Thyroid gland (tissue), 4 donors: Measurements from ENCODE around the gene DCP1B. TPM values are rescaled to one million over a fixed set of nuclear protein-coding genes. Genes with fewer than 3 reads are reported as not detected.

ENCODE experiments used
- DNase-seq, 2 donors: peaks; one replicate each; pipeline ENCODE4 v3.0.0-alpha.2; 2019
- H3K27ac ChIP-seq, 3 donors: fragments of 200-600 bp; sonication (generic); 1 replicate in 2 of 3; 2 replicates in 1 of 3; pipeline ENCODE4 v1.5.1; 2016 to 2019; ENCODE audit warnings: mild to moderate bottlenecking in 1 of 3, moderate library complexity in 1 of 3
- H3K27me3 ChIP-seq: fragments of 200-600 bp; sonication (generic); one replicate; pipeline ENCODE4 v1.5.1; 2019
- H3K36me3 ChIP-seq, 2 donors: fragments of 200-600 bp; sonication (generic); one replicate each; pipeline ENCODE4 v1.5.1; 2016 to 2019
- H3K4me1 ChIP-seq, 2 donors: fragments of 200-600 bp; sonication (generic); one replicate each; pipeline ENCODE4 v1.5.1; 2017 to 2019
- H3K4me3 ChIP-seq, 3 donors: fragments of 200-600 bp; sonication (generic); replicated peaks in 1 of 3; 1 replicate in 2 of 3; 2 replicates in 1 of 3; pipeline ENCODE4 v1.5.1; 2016; ENCODE audit warnings: mild to moderate bottlenecking in 1 of 3
- H3K9me3 ChIP-seq: fragments of 200-600 bp; sonication (generic); one replicate; pipeline ENCODE4 v1.5.1; 2017
- CTCF ChIP-seq, 6 experiments: fragments of 200-600 bp in 3 of 6; fragments of 450-650 bp in 3 of 6; sonication (generic) in 3 of 6; IDR thresholded peaks; one replicate each; pipeline ENCODE4 v1.5.1; 2016 to 2019; ENCODE audit warnings: antibody characterized with exemption in 6 of 6, mild to moderate bottlenecking in 2 of 6, inconsistent platforms in 1 of 6, moderate library complexity in 1 of 6
- POLR2A ChIP-seq, 2 donors: fragments of 450-650 bp; IDR thresholded peaks; one replicate each; pipeline ENCODE4 v1.6.1; 2017; ENCODE audit warnings: antibody characterized with exemption in 2 of 2, mild to moderate bottlenecking in 2 of 2, moderate library complexity in 1 of 2
- WGBS, 2 donors: methylation state at CpG; one replicate each; pipeline ENCODE4 v1.1.5; 2017; 5-methylcytosine and 5-hydroxymethylcytosine counted together
- intact Hi-C: fragments of 100-400 bp; cut with DNase I; formaldehyde crosslinking; loops from one replicate; pipeline ENCODE4 v1.15.1; 2023
- total RNA-seq, 4 donors: library from RNA; depleted of rRNA; stranded (reverse); fragments of >200 nt; gene quantifications; one replicate each; pipeline ENCODE4 v1.2.3, GENCODE V29; 2016

The DCP1B gene
- total RNA-seq, 4 donors from 2014 or later = 20.1 to 22.9 (median 21.1) TPM

DNA sequence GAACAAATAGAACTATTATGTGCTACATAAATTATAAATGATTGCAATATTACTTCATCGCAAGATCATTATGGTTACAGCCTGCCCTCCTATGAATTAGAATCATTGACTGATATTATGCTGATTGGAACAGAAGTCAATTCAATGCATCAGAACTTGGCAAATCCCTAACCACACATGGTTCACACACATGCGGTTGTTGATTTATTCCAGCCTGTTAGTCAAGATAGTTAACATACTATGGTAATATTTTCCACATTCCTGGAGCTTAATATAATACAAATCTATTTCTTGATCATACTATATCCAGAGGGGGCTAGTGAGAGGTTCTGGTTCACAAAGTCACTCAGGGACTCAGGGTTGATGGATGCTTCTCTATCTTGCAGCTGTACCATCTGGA, 38.8 kb upstream of the DCP1B start:
- Histone ChIP-seq H3K36me3 (no peaks in the 10 kb centered on the region), H3K27ac (no peak overlapping the region), H3K4me1 (no peaks in the 10 kb centered on the region), H3K9me3 (no peaks in the 10 kb centered on the region), H3K27me3 (no peaks in the 10 kb centered on the region), H3K4me3 (no peak overlapping the region)
- intact Hi-C loops = no loop called here
- no peak for DNase-seq
- no peak for TF ChIP-seq CTCF (IDR thresholded peaks at IDR 0.05)
- TF ChIP-seq POLR2A (IDR thresholded peaks at IDR 0.05) = no peak
- WGBS, 2 donors = 96 to 97% methylated on average over 2 of the region's 2 CpGs

- Histone ChIP-seq H3K4me1 (peaks cover 3 to 8% of the 10 kb centered on the region in 2 donors), H3K27ac (no peak overlapping the region), H3K4me3 (no peak overlapping the region), H3K36me3 (no peaks in the 10 kb centered on the region), H3K9me3 (no peaks in the 10 kb centered on the region), H3K27me3 (no peaks in the 10 kb centered on the region)
- intact Hi-C loops = loop anchor here (10.0 kb wide), 1 partner anchor 234 kb away; no protein-coding TSS in a partner anchor
- DNase-seq = no peak
- TF ChIP-seq CTCF (IDR thresholded peaks at IDR 0.05) = no peak
- no peak for TF ChIP-seq POLR2A (IDR thresholded peaks at IDR 0.05)
Measured at GRCh38 chr12:2039034-2039433, 34.8 kb upstream of the DCP1B start.

DNA sequence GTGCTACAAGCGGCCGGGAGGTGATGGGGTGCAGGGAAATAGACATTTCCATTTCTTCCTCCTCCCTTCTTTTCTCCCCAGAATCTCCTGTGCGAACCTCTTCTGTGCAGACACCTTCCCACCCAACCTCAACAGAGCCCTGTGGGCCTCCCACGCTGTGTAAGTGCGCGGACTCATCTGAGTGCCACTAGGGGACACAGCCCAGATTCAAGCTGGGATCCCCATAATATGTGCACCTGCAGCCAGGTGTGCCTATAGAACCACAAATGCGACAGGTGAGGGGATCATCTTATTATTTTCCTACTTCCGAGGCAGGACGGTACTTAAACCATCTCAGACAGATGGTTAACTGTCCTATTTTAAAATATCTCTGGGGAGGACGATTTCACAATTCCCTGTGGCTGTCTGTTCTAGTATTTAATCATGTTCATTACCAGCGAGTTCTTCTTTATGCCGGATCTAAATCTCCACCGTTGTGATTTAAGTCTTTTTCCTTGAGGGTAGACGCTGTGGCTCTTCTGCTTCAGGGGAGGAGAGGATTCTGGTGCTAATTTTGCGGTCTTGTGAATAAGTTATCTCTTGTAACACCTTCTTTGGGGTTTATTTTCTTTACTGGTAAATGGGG, 31.3 kb upstream of the DCP1B start:
- H3K36me3 ChIP-seq = no peaks in the 10 kb centered on the region
- no peak for DNase-seq
- no peaks in the 10 kb centered on the region for H3K9me3 ChIP-seq
- no peak overlapping the region for H3K4me3 ChIP-seq
- intact Hi-C loops = loop anchor here (10.0 kb wide), 1 partner anchor 231 kb away; no protein-coding TSS in a partner anchor
- no peaks in the 10 kb centered on the region for H3K27me3 ChIP-seq
- 69 to 71% methylated on average over 15 of the region's 15 CpGs for WGBS, 2 donors
- no peak overlapping the region for H3K27ac ChIP-seq
- TF ChIP-seq POLR2A (IDR thresholded peaks at IDR 0.05) (no peak), CTCF (IDR thresholded peaks at IDR 0.05) (no peak)
- H3K4me1 ChIP-seq = peaks cover 3 to 8% of the 10 kb centered on the region in 2 donors

GRCh38 chr12:2034633-2035430, 30.6 kb upstream of the DCP1B start:
- DNase-seq = peak; percentile 84 to 85
- intact Hi-C loops = loop anchor here (10.0 kb wide), 1 partner anchor 230 kb away; no protein-coding TSS in a partner anchor

More at GRCh38 chr12:2034633-2035430, 30.6 kb upstream of the DCP1B start:
- Histone ChIP-seq H3K36me3 (no peaks in the 10 kb centered on the region), H3K4me1 (peaks cover 3 to 8% of the 10 kb centered on the region in 2 donors), H3K9me3 (no peaks in the 10 kb centered on the region), H3K27me3 (no peaks in the 10 kb centered on the region), H3K4me3 (no peak overlapping the region), H3K27ac (no peak overlapping the region)
- 19 to 20% methylated on average over 44 to 47 of the region's 47 CpGs for WGBS, 2 donors
- TF ChIP-seq POLR2A (IDR thresholded peaks at IDR 0.05) = no peak
- TF ChIP-seq CTCF (IDR thresholded peaks at IDR 0.05) = peak; percentile 28 to 96 (median 88)
